ENCODE measurements around the gene IFNGR2.
A peak's percentile ranks its signal among the peaks of the same experiment; 100 is the strongest.
"Not testable (repeated sequence)": the region's sequence is repeated elsewhere in the genome, so short reads cannot be mapped to it uniquely, and the experiment has no call there.

The IFNGR2 gene

DNA sequence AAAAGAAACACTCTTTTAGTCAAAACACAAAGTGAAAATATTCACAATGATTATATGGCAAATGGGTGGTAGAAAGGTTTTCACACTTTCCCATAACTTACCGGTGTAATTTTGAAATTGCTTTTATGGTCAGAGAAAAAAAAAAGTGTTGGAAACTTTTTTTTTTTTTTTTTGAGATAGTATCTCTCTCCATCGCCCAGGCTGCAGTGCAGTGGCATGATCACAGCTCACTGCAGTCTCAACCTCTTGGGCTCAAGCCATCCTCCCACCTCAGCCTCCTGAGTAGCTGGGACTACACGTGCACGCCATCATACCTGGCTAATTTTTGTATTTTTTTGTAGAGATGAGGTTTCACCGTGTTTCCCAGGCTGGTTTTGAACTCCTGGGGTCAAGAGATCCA is 3.3 kb downstream of the IFNGR2 start:
- Histone ChIP-seq H2AFZ (ENCODE audit: low read length) (no peak overlapping the region), H3K9me3 (ENCODE audit: insufficient read depth, low read depth, low read length) (no peaks in the 10 kb centered on the region)

DNA sequence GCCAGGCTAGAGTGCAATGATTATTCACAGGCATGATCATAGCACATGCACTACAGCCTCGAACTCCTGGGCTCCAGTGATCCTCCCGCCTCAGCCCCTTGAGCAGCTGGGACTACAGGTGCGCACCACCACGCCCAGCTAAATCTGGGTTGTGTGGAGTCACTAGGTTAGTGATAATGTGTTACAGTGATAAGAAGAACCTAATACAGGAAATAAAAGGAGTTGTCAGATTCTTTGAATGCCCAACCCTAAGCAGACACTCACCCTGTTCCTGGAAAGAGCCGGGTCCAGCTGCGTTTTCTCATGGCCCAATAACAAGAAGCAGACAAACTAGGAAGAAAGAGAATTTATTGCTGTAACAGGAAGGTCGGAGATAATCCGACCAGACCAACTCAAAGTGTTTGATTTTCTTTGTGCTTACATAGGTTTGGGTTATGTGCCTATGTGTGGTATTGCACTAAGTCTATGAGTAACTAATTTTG is 8.8 kb downstream of the IFNGR2 start:
- H3F3A ChIP-seq (ENCODE audit: low read depth), result no peaks in the 10 kb centered on the region
- TF ChIP-seq, protein P1, sequence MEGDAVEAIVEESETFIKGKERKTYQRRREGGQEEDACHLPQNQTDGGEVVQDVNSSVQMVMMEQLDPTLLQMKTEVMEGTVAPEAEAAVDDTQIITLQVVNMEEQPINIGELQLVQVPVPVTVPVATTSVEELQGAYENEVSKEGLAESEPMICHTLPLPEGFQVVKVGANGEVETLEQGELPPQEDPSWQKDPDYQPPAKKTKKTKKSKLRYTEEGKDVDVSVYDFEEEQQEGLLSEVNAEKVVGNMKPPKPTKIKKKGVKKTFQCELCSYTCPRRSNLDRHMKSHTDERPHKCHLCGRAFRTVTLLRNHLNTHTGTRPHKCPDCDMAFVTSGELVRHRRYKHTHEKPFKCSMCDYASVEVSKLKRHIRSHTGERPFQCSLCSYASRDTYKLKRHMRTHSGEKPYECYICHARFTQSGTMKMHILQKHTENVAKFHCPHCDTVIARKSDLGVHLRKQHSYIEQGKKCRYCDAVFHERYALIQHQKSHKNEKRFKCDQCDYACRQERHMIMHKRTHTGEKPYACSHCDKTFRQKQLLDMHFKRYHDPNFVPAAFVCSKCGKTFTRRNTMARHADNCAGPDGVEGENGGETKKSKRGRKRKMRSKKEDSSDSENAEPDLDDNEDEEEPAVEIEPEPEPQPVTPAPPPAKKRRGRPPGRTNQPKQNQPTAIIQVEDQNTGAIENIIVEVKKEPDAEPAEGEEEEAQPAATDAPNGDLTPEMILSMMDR (conservative IDR thresholded peaks at IDR 0.05; ENCODE audit: low read length), result no peak
- no peak for TF ChIP-seq EZH2phosphoT487 (IDR thresholded peaks at IDR 0.05; ENCODE audit: borderline replicate concordance)
- peaks cover 82% of the 10 kb centered on the region for H3K79me2 ChIP-seq (ENCODE audit: insufficient read depth, low read length)
- peaks cover 36% of the 10 kb centered on the region for H4K20me1 ChIP-seq (ENCODE audit: insufficient read depth, low read length, poor library complexity, severe bottlenecking)
- no peaks in the 10 kb centered on the region for H3K9me2 ChIP-seq (replicated peaks; ENCODE audit: low read depth, low read length)
- H3K4me2 ChIP-seq (ENCODE audit: low read depth, low read length, poor library complexity, severe bottlenecking), result no peak overlapping the region
- no peak overlapping the region for H2AFZ ChIP-seq (ENCODE audit: low read length)
- no peak overlapping the region for H3K4me3 ChIP-seq (ENCODE audit: low read length, poor library complexity, severe bottlenecking)
- no peaks in the 10 kb centered on the region for H3K27me3 ChIP-seq (ENCODE audit: insufficient read depth, low read length, poor library complexity, severe bottlenecking)
- peaks cover 14% of the 10 kb centered on the region for H3K4me1 ChIP-seq (ENCODE audit: insufficient read depth, low read length, poor library complexity, severe bottlenecking)
- H3K36me3 ChIP-seq (ENCODE audit: insufficient read depth, low read length), result peaks cover 29% of the 10 kb centered on the region; the same call in 1 of the 2 replicates
- no peak overlapping the region for H3K9ac ChIP-seq (ENCODE audit: low read depth, low read length, poor library complexity, severe bottlenecking)
- no peaks in the 10 kb centered on the region for H3K9me3 ChIP-seq (ENCODE audit: insufficient read depth, low read depth, low read length)

More for the DNA sequence above, 3.3 kb downstream of the IFNGR2 start:
- H3F3A ChIP-seq (ENCODE audit: low read depth), result no peaks in the 10 kb centered on the region
- peaks cover 7% of the 10 kb centered on the region; the same call in 1 of the 2 replicates for H3K36me3 ChIP-seq (ENCODE audit: insufficient read depth, low read length)
- peaks cover 80% of the 10 kb centered on the region for H3K79me2 ChIP-seq (ENCODE audit: insufficient read depth, low read length)
- H3K27me3 ChIP-seq (ENCODE audit: insufficient read depth, low read length, poor library complexity, severe bottlenecking), result no peaks in the 10 kb centered on the region
- H3K4me2 ChIP-seq (ENCODE audit: low read depth, low read length, poor library complexity, severe bottlenecking), result peak overlapping the region; percentile 90
- TF ChIP-seq EZH2phosphoT487 (IDR thresholded peaks at IDR 0.05; ENCODE audit: borderline replicate concordance), result no peak
- TF ChIP-seq, protein P1 (conservative IDR thresholded peaks at IDR 0.05; ENCODE audit: low read length), result no peak
- H3K4me3 ChIP-seq (ENCODE audit: low read length, poor library complexity, severe bottlenecking), result peak overlapping the region; percentile 86
- no peaks in the 10 kb centered on the region for H3K9me2 ChIP-seq (replicated peaks; ENCODE audit: low read depth, low read length)
- peaks cover 34% of the 10 kb centered on the region for H3K4me1 ChIP-seq (ENCODE audit: insufficient read depth, low read length, poor library complexity, severe bottlenecking)
- peak overlapping the region; percentile 96 for H3K9ac ChIP-seq (ENCODE audit: low read depth, low read length, poor library complexity, severe bottlenecking)
- H4K20me1 ChIP-seq (ENCODE audit: insufficient read depth, low read length, poor library complexity, severe bottlenecking), result peaks cover 44% of the 10 kb centered on the region

GRCh38 chr21:33412439-33412831 is 9.2 kb downstream of the IFNGR2 start:
- not testable (repeated sequence) for H3K4me3 ChIP-seq (ENCODE audit: low read length, poor library complexity, severe bottlenecking); H3F3A ChIP-seq (ENCODE audit: low read depth); H3K27me3 ChIP-seq (ENCODE audit: insufficient read depth, low read length, poor library complexity, severe bottlenecking); H3K4me1 ChIP-seq (ENCODE audit: insufficient read depth, low read length, poor library complexity, severe bottlenecking); H3K9ac ChIP-seq (ENCODE audit: low read depth, low read length, poor library complexity, severe bottlenecking); H3K9me3 ChIP-seq (ENCODE audit: insufficient read depth, low read depth, low read length); H2AFZ ChIP-seq (ENCODE audit: low read length); H3K9me2 ChIP-seq (replicated peaks; ENCODE audit: low read depth, low read length)
- peaks cover 34% of the 10 kb centered on the region; the same call in 1 of the 2 replicates for H3K36me3 ChIP-seq (ENCODE audit: insufficient read depth, low read length)
- peak overlapping the region; percentile 38 for H3K4me2 ChIP-seq (ENCODE audit: low read depth, low read length, poor library complexity, severe bottlenecking)
- H4K20me1 ChIP-seq (ENCODE audit: insufficient read depth, low read length, poor library complexity, severe bottlenecking), result peaks cover 35% of the 10 kb centered on the region
- H3K79me2 ChIP-seq (ENCODE audit: insufficient read depth, low read length), result peaks cover 78% of the 10 kb centered on the region
